PC-3 (cell line): Measurements from ENCODE around the gene KCTD15.

ENCODE experiments used
- EZH2phosphoT487 ChIP-seq: fragments of 300-600 bp; sonication (generic); IDR thresholded peaks from 2 replicates; pipeline ENCODE4 v1.6.1; 2018; ENCODE audit warnings: mild to moderate bottlenecking, antibody characterized with exemption, low read length, borderline replicate concordance
- TF ChIP-seq, protein P1 (sequence below): fragments of 300-600 bp; sonication (generic); conservative IDR thresholded peaks from 2 replicates; pipeline ENCODE4 v1.5.1; 2017; ENCODE audit warnings: antibody characterized with exemption, low read depth, mild to moderate bottlenecking, low read length

DNA sequence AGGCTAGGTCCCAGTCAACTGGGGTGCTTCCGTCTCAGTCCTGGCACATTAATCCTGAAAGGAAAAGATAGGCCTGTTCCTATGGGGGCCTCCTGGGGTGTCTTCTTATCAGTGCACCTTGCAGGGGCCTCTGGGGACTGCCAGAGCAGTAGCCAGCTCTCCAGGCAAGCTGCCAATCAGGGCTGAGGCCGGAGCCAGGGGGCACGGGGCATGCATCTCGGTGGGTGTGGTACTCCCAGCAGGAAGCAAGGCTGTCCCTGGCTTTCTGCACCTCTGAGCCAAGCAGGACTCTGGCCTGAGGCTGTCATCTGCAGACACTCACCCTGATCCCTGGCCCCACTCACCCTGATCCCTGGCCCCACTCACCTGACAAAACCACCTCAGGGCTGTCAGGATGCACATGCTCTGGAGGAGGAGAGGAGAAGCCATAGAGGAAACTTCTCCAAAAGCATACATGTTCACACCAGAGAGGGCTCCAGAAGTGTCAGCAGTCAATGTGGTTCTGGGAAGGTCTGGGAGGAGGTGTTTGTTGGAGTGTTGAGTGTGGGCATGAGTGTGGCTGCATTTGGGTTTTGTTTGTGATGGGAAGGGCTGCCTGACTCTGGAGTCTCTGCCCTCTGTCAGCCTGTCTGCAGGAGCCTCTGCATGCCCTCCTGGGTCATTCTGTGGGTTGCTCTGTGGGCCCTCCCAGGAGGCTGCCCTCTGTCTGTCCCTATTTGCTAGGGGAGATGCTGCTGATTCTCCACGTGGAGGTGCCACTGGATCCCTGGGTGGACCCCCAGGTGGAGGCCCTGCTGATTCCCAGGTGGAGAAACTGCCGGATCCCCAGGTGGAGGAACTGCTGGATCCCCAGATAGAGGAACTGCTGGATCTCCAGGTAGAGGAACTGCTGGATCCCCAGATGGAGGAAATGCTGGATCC is 22.7 kb upstream of the KCTD15 start:
- TF ChIP-seq, protein P1, sequence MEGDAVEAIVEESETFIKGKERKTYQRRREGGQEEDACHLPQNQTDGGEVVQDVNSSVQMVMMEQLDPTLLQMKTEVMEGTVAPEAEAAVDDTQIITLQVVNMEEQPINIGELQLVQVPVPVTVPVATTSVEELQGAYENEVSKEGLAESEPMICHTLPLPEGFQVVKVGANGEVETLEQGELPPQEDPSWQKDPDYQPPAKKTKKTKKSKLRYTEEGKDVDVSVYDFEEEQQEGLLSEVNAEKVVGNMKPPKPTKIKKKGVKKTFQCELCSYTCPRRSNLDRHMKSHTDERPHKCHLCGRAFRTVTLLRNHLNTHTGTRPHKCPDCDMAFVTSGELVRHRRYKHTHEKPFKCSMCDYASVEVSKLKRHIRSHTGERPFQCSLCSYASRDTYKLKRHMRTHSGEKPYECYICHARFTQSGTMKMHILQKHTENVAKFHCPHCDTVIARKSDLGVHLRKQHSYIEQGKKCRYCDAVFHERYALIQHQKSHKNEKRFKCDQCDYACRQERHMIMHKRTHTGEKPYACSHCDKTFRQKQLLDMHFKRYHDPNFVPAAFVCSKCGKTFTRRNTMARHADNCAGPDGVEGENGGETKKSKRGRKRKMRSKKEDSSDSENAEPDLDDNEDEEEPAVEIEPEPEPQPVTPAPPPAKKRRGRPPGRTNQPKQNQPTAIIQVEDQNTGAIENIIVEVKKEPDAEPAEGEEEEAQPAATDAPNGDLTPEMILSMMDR = no peak
- TF ChIP-seq EZH2phosphoT487 = no peak
